Measurements from ENCODE around the gene APOO. TPM values are rescaled to one million over a fixed set of nuclear protein-coding genes. Genes with fewer than 3 reads are reported as not detected.

Gene APOO
- total and polyA plus RNA-seq, 2 of the 13 experiments (the other 11 are each of a cell fraction or from before 2014, with no cell fraction given), result 9.7 to 22.1 TPM

- TF ChIP-seq TFDP1 (CRISPR knock-in tag; IDR thresholded peaks at IDR 0.05; ENCODE audit: borderline replicate concordance), result no peak
- TF ChIP-seq TEF (CRISPR knock-in tag; IDR thresholded peaks at IDR 0.05), result no peak
- no peak for TF ChIP-seq ZSCAN22 (CRISPR knock-in tag; IDR thresholded peaks at IDR 0.05)
- TF ChIP-seq ZNF557 (CRISPR knock-in tag; IDR thresholded peaks at IDR 0.05), result no peak
- no peak for TF ChIP-seq NFATC3 (CRISPR knock-in tag; IDR thresholded peaks at IDR 0.05)
- TF ChIP-seq ZZZ3 (CRISPR knock-in tag; IDR thresholded peaks at IDR 0.05; ENCODE audit: borderline replicate concordance), result no peak
- peak; percentile 59 for TF ChIP-seq CTCF (CRISPR knock-in tag; IDR thresholded peaks at IDR 0.05)
- TF ChIP-seq ZBTB40 (IDR thresholded peaks at IDR 0.05), result no peak
- no peak for TF ChIP-seq ZBTB40 (CRISPR knock-in tag; IDR thresholded peaks at IDR 0.05)
- TF ChIP-seq MXD1 (CRISPR knock-in tag; IDR thresholded peaks at IDR 0.05), result no peak
- no peak for TF ChIP-seq KDM6A (CRISPR knock-in tag; IDR thresholded peaks at IDR 0.05; ENCODE audit: low read depth)
- TF ChIP-seq ZNF878 (CRISPR knock-in tag; IDR thresholded peaks at IDR 0.05), result no peak
- TF ChIP-seq TEAD3 (CRISPR knock-in tag; optimal IDR thresholded peaks at IDR 0.05; ENCODE audit: borderline replicate concordance), result peak; percentile 20
- TF ChIP-seq ZMYM4 (CRISPR knock-in tag; IDR thresholded peaks at IDR 0.05), result 0 out of 2 replicates have a peak, but pooled peaks have one; percentile 32
- no peak for TF ChIP-seq RFX3 (CRISPR knock-in tag; IDR thresholded peaks at IDR 0.05)
Measured at GRCh38 chrX:23871905-23872546, 35.7 kb downstream of the APOO start (continued).
